Hepatocyte (in vitro differentiated cells): Measurements from ENCODE around the gene TRIM7.

Source experiments
- CTCF ChIP-seq: fragments of 200-600 bp; sonication (generic); IDR thresholded peaks from 2 replicates; pipeline ENCODE4 v1.5.1; 2016; ENCODE audit warnings: antibody characterized with exemption, mild to moderate bottlenecking; ENCODE audit not compliant: poor library complexity
- EZH2 ChIP-seq: fragments of 200-600 bp; sonication (generic); IDR thresholded peaks from 2 replicates; pipeline ENCODE4 v1.6.1; 2016; ENCODE audit warnings: antibody characterized with exemption, mild to moderate bottlenecking, borderline replicate concordance
- EZH2phosphoT487 ChIP-seq: fragments of 200-600 bp; sonication (generic); IDR thresholded peaks from one replicate; pipeline ENCODE4 v1.6.1; 2018; ENCODE audit warnings: antibody characterized with exemption, mild to moderate bottlenecking, low read depth, moderate library complexity; ENCODE audit not compliant: unreplicated experiment, severe bottlenecking

GRCh38 chr5:181248277-181248676, 43.3 kb upstream of the TRIM7 start:
- TF ChIP-seq CTCF (no peak), EZH2 (no peak), EZH2phosphoT487 (no peak)
